SU-DHL-6 (cell line): ENCODE data around the gene BSG.

Experiments used
- H2AFZ ChIP-seq: fragments of 200-600 bp; sonication (generic); 2 replicates; pipeline ENCODE4 v1.6.1; 2014; ENCODE audit warnings: low read depth, mild to moderate bottlenecking, moderate library complexity, mixed read lengths, antibody characterized with exemption, low read length; ENCODE audit not compliant: severe bottlenecking
- H3F3A ChIP-seq: fragments of 200-600 bp; shearing (Covaris generic); 2 replicates; pipeline ENCODE4 v1.6.0; 2016; ENCODE audit warnings: antibody characterized with exemption, mild to moderate bottlenecking; ENCODE audit not compliant: insufficient read depth
- H3K27ac ChIP-seq: fragments of 200-600 bp; sonication (generic); 2 replicates; pipeline ENCODE4 v1.5.1; 2016; ENCODE audit warnings: low read depth, mild to moderate bottlenecking, low read length, moderate library complexity, mixed read lengths
- H3K27me3 ChIP-seq: fragments of 200-600 bp; sonication (generic), shearing (Covaris generic); 2 replicates; pipeline ENCODE4 v1.6.0; 2014; ENCODE audit warnings: mild to moderate bottlenecking, low read length
- H3K36me3 ChIP-seq: fragments of 200-600 bp; sonication (generic); 2 replicates; pipeline ENCODE4 v1.6.1; 2014; ENCODE audit warnings: mild to moderate bottlenecking, low read length, mixed read lengths
- H3K4me2 ChIP-seq: fragments of 300-600, 200-600 bp; shearing (Covaris generic), sonication (generic); 2 replicates; pipeline ENCODE4 v1.6.0; 2014; ENCODE audit warnings: low read length, low read depth, mild to moderate bottlenecking; ENCODE audit not compliant: poor library complexity, severe bottlenecking
- H3K4me3 ChIP-seq: fragments of 200-600 bp; sonication (generic); 2 replicates; pipeline ENCODE4 v1.5.1; 2014; ENCODE audit warnings: antibody characterized with exemption, low read length, mild to moderate bottlenecking, mixed read lengths; ENCODE audit not compliant: insufficient read depth, poor library complexity, severe bottlenecking
- H3K79me2 ChIP-seq: fragments of 200-600 bp; sonication (generic); 2 replicates; pipeline ENCODE4 v1.6.1; 2014; ENCODE audit warnings: mild to moderate bottlenecking, low read length, moderate library complexity; ENCODE audit not compliant: insufficient read depth
- H3K9ac ChIP-seq: fragments of 200-600 bp; sonication (generic); 2 replicates; pipeline ENCODE4 v1.7.0; 2014; ENCODE audit warnings: mild to moderate bottlenecking, low read length
- H3K9me2 ChIP-seq: fragments of 200-600 bp; sonication (generic); replicated peaks from 2 replicates; pipeline ENCODE4 v1.6.1; 2014; ENCODE audit warnings: low read length; ENCODE audit not compliant: insufficient read depth
- H3K9me3 ChIP-seq: fragments of 200-600 bp; sonication (generic); 2 replicates; pipeline ENCODE4 v1.6.1; 2014; ENCODE audit warnings: low read length, mixed read lengths; ENCODE audit not compliant: insufficient read depth
- H4K20me1 ChIP-seq: fragments of 200-600 bp; sonication (generic); 2 replicates; pipeline ENCODE4 v1.6.1; 2014; ENCODE audit warnings: low read depth, mild to moderate bottlenecking, antibody characterized with exemption, low read length, moderate library complexity, mixed read lengths
- EZH2phosphoT487 ChIP-seq: fragments of 200-600 bp; sonication (generic), shearing (Covaris generic); conservative IDR thresholded peaks from 2 replicates; pipeline ENCODE4 v1.6.1; 2018; ENCODE audit warnings: mild to moderate bottlenecking, antibody characterized with exemption, low read length, moderate library complexity, mixed read lengths
- TF ChIP-seq, protein P1 (sequence below): fragments of 200-600 bp; sonication (generic); IDR thresholded peaks from one replicate; pipeline ENCODE4 v1.5.1; 2017; ENCODE audit warnings: antibody characterized with exemption, mild to moderate bottlenecking, low read length, moderate library complexity; ENCODE audit not compliant: insufficient read depth, poor library complexity, severe bottlenecking

Gene BSG

DNA sequence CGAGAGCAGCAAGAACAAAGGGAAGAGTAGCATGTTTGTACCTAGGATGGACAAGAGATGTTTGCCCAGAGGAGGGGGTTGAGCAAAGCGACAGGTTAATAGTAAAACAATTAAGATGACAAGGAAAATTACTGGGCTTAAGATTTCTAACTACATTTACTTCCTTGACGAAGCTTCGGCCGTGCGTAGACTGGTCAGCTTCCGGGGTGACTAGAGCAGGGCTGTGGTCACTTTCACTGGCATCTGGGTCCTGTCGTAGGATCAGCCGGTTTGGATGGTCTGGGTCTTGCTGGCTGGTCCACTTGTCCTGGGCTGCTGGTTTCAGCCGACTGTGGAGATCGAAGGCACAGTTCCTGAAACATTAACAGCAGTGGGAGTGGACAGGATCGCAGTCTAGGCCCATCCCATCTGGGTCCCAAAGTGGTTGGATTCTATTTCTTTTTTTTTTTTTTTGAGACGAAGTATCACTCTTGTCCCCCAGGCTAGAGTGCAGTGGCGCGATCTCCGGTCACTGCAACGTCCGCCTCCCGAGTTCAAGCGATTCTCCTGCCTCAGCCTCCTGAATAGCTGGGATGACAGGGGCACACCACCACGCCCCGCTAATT is 5.0 kb upstream of the BSG start:
- no peaks in the 10 kb centered on the region for H3K9me2 ChIP-seq
- H3K79me2 ChIP-seq = no peaks in the 10 kb centered on the region
- TF ChIP-seq, protein P1, sequence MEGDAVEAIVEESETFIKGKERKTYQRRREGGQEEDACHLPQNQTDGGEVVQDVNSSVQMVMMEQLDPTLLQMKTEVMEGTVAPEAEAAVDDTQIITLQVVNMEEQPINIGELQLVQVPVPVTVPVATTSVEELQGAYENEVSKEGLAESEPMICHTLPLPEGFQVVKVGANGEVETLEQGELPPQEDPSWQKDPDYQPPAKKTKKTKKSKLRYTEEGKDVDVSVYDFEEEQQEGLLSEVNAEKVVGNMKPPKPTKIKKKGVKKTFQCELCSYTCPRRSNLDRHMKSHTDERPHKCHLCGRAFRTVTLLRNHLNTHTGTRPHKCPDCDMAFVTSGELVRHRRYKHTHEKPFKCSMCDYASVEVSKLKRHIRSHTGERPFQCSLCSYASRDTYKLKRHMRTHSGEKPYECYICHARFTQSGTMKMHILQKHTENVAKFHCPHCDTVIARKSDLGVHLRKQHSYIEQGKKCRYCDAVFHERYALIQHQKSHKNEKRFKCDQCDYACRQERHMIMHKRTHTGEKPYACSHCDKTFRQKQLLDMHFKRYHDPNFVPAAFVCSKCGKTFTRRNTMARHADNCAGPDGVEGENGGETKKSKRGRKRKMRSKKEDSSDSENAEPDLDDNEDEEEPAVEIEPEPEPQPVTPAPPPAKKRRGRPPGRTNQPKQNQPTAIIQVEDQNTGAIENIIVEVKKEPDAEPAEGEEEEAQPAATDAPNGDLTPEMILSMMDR = no peak
- TF ChIP-seq EZH2phosphoT487 = no peak

DNA sequence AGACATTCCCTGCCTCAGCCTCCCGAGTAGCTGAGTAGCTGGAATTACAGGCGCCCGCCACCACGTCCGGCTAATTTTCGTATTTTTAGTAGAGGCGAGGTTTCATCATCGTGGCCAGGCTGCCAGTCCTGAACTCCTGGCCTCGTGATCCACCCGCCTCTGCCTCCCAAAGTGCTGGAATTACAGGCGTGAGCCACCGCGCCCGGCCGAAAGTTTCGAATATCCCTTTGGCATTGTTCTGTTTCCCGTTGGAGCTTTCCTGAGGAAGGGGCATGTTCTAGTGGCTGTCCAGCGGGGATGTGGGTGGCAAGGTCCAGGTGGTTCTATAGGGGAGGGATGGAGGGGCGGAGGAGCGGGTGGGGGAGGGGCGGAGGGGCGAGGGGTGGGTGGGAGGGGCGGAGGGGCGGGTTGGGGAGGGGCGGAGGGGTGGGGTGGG is 2.1 kb upstream of the BSG start:
- H3K36me3 ChIP-seq = no peaks in the 10 kb centered on the region
- H3K79me2 ChIP-seq = peaks cover 27% of the 10 kb centered on the region
- no peak overlapping the region for H3K4me2 ChIP-seq
- TF ChIP-seq, protein P1 = no peak
- no peak for TF ChIP-seq EZH2phosphoT487
- H3K9ac ChIP-seq = no peak overlapping the region
- H4K20me1 ChIP-seq = no peaks in the 10 kb centered on the region
- no peaks in the 10 kb centered on the region for H3K9me3 ChIP-seq
- no peaks in the 10 kb centered on the region for H3K27me3 ChIP-seq
- peaks cover 14% of the 10 kb centered on the region for H3F3A ChIP-seq
- no peak overlapping the region for H3K4me3 ChIP-seq
- no peaks in the 10 kb centered on the region for H3K9me2 ChIP-seq
- no peak overlapping the region for H3K27ac ChIP-seq
- no peak overlapping the region for H2AFZ ChIP-seq

More for the DNA sequence above, 5.0 kb upstream of the BSG start:
- Histone ChIP-seq H3K27me3 (no peaks in the 10 kb centered on the region), H2AFZ (no peak overlapping the region), H3F3A (peaks cover 14% of the 10 kb centered on the region), H3K9ac (no peak overlapping the region), H3K4me2 (no peak overlapping the region), H3K36me3 (no peaks in the 10 kb centered on the region), H3K27ac (no peak overlapping the region), H3K4me3 (no peak overlapping the region), H4K20me1 (no peaks in the 10 kb centered on the region), H3K9me3 (no peaks in the 10 kb centered on the region)

DNA sequence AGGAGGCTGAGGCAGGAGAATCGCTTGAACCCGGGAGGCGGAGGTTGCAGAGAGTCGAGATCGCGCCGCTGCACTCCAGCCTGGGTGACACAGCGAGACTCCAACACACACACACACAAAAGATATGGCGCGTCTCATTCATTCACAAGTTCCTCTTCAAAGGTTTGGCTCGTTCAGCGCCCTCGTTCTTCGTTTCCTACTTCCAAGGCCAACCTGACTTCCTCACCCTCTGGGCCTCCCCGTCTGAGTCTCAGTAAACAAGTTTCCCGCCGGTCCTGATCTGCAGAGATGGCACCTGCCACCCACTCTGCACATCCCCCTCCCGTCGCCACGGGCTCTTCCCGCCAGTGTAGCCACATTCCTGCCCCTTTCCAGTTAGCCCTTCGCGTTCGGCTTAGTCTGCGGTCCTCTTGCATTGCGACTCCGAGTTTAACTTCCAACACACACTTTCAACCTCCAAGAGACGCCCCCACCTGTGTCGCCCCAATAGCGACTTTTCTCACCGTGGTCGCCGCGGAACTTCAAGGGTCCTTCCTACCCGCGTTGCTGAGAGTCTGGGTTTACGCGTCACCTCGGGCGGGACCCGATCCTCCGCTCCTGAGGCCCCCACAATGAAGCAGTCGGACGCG is 1.3 kb upstream of the BSG start:
- no peaks in the 10 kb centered on the region for H4K20me1 ChIP-seq

More for the DNA sequence above, 1.3 kb upstream of the BSG start:
- peak overlapping the region; percentile 65 for H3K4me3 ChIP-seq
- no peaks in the 10 kb centered on the region for H3K36me3 ChIP-seq
- H3K9ac ChIP-seq = peak overlapping the region; percentile 68
- TF ChIP-seq, protein P1 = no peak
- TF ChIP-seq EZH2phosphoT487 = no peak
- H3K4me2 ChIP-seq = peak overlapping the region; percentile 83
- no peaks in the 10 kb centered on the region for H3K9me2 ChIP-seq
- H3K27ac ChIP-seq = peak overlapping the region; percentile 88
- H2AFZ ChIP-seq = peak overlapping the region; percentile 92
- peaks cover 14% of the 10 kb centered on the region for H3F3A ChIP-seq
- peaks cover 33% of the 10 kb centered on the region for H3K79me2 ChIP-seq
- H3K27me3 ChIP-seq = no peaks in the 10 kb centered on the region
- no peaks in the 10 kb centered on the region for H3K9me3 ChIP-seq
